Adrenal gland (tissue), 12 donors: ENCODE measurements around the gene DAPK3. TPM values are rescaled to one million over a fixed set of nuclear protein-coding genes. Genes with fewer than 3 reads are reported as not detected.

Source experiments
- DNase-seq, 7 donors: peaks; one replicate each; pipeline ENCODE4 v3.0.0-alpha.2; 2019 to 2020
- H3K27ac ChIP-seq, 5 donors: fragments of 200-600 bp; sonication (generic) in 4 of 5; 1 replicate in 3 of 5; 2 replicates in 2 of 5; pipeline versions ENCODE4 v1.5.1 to v1.8.0; 2016 to 2020; ENCODE audit warnings: mild to moderate bottlenecking in 1 of 5
- H3K27me3 ChIP-seq: fragments of 200-600 bp; 2 replicates; pipeline ENCODE4 v1.8.0; 2021
- H3K36me3 ChIP-seq, 2 donors: fragments of 200-600 bp; replicated peaks in 1 of 2; 1 replicate in 1 of 2; 2 replicates in 1 of 2; pipeline versions ENCODE4 v1.5.1 to v1.8.0; 2018 to 2022
- H3K4me1 ChIP-seq, 2 donors: fragments of 200-600 bp; replicated peaks in 1 of 2; 1 replicate in 1 of 2; 2 replicates in 1 of 2; pipeline versions ENCODE4 v1.5.1 to v1.8.0; 2018 to 2021
- H3K4me3 ChIP-seq, 4 donors: fragments of 200-600 bp; sonication (generic) in 3 of 4; one replicate each; pipeline ENCODE4 v1.5.1; 2016 to 2018
- H3K9me3 ChIP-seq, 3 donors: fragments of 200-600 bp; sonication (generic) in 1 of 3; replicated peaks in 1 of 3; 1 replicate in 2 of 3; 2 replicates in 1 of 3; pipeline versions ENCODE4 v1.5.1 to v1.8.0; 2016 to 2021
- CTCF ChIP-seq, 6 experiments: fragments of 450-650 bp in 4 of 6; fragments of 200-600 bp in 2 of 6; sonication (generic) in 1 of 6; IDR thresholded peaks; 1 replicate in 5 of 6; 2 replicates in 1 of 6; pipeline versions ENCODE4 v1.5.1 to v1.8.0; 2016 to 2021; ENCODE audit warnings: antibody characterized with exemption in 6 of 6, mild to moderate bottlenecking in 2 of 6, moderate library complexity in 1 of 6
- POLR2A ChIP-seq, 2 donors: fragments of 450-650 bp; IDR thresholded peaks; one replicate each; pipeline ENCODE4 v1.6.1; 2017; ENCODE audit warnings: antibody characterized with exemption in 2 of 2, mild to moderate bottlenecking in 2 of 2, moderate library complexity in 1 of 2
- WGBS, 4 donors: extraction: QIAGEN DNeasy Blood & Tissue Kit in 2 of 4; methylation state at CpG; one replicate each; pipeline versions ENCODE4 v1.1.5 to v1.1.7; 2013 to 2017; 5-methylcytosine and 5-hydroxymethylcytosine counted together
- intact Hi-C, 2 donors: fragments of 100-400 bp; cut with DNase I; formaldehyde crosslinking; loops; one replicate each; pipeline versions ENCODE4 v1.14.1 to v1.15.0; 2022 to 2023
- polyA plus RNA-seq, 3 donors: library from polyadenylated mRNA; stranded (reverse); fragments of 200-250 nt in 2 of 3; fragments of 350-450 nt in 1 of 3; fragmentation: Illumina TruSeq in 1 of 3; extraction: RNeasy Lipid Tissue Mini Kit (QIAGEN cat#74804) in 1 of 3; gene quantifications; one replicate each; pipeline ENCODE4 v1.2.3, GENCODE V29; 2013 to 2014
- total RNA-seq, 9 donors: library from RNA; depleted of rRNA in 4 of 9; stranded (reverse); fragments of >200 nt in 4 of 9; fragments of 120-200 nt in 1 of 9; fragmentation: NEBNext Ultra II Directional in 1 of 9; extraction: Animal tissue kit (Norgen Biotek cat#: 25700) in 1 of 9; gene quantifications; one replicate each; pipeline versions ENCODE4 v1.1.0 to v1.2.4, GENCODE V29; 2013 to 2023
- donor health status: healthy with polysubstance abuse.
- donor health status: Bipolar disorder and iron deficiency.
- donor health status: DM: yes; HTN: yes; CAD: no.
- donor health status: DM: no; HTN: no; CAD: no.
- donor health status: DM: no; HTN: no; CAD: no.
- donor health status: DM: yes; HTN: yes; CAD: no.

The DAPK3 gene
- total and polyA plus RNA-seq, 12 donors, result 17.6 to 83.2 (median 45.3) TPM

GRCh38 chr19:3977242-3978143 lies 6.6 kb upstream of the DAPK3 start:
- TF ChIP-seq POLR2A (IDR thresholded peaks at IDR 0.05) (no peak), CTCF (IDR thresholded peaks at IDR 0.05) (peak in 1 of 6 experiments; percentile 17)
- intact Hi-C loops, result no loop called here
- Histone ChIP-seq H3K27me3 (no peaks in the 10 kb centered on the region), H3K27ac (peak overlapping the region in 3 of 5 donors; percentile 43 to 56 (median 47)), H3K36me3 (peaks cover 0 to 76% of the 10 kb centered on the region in 2 donors), H3K4me1 (peaks cover 0 to 3% of the 10 kb centered on the region in 2 donors), H3K9me3 (no peaks in the 10 kb centered on the region), H3K4me3 (no peak overlapping the region)
- WGBS, 4 donors, result 79 to 82% (median 81%) methylated on average over 49 to 59 of the region's 59 CpGs
- peak in 2 of 7 donors; percentile 35 to 68 for DNase-seq

GRCh38 chr19:3976495-3977241 lies 5.8 kb upstream of the DAPK3 start:
- intact Hi-C loops, result no loop called here
- H3K4me1 ChIP-seq, result no peaks in the 10 kb centered on the region
- no peaks in the 10 kb centered on the region for H3K9me3 ChIP-seq
- WGBS, 4 donors, result 79 to 90% (median 83%) methylated on average over 12 to 29 of the region's 29 CpGs
- H3K4me3 ChIP-seq, result no peak overlapping the region
- DNase-seq, result peak in 6 of 7 donors; percentile 74 to 95 (median 85)
- peak overlapping the region in 3 of 5 donors; percentile 43 to 56 (median 47) for H3K27ac ChIP-seq
- TF ChIP-seq CTCF (IDR thresholded peaks at IDR 0.05), result no peak
- peaks cover 0 to 68% of the 10 kb centered on the region in 2 donors for H3K36me3 ChIP-seq
- H3K27me3 ChIP-seq, result no peaks in the 10 kb centered on the region

GRCh38 chr19:3975637-3976087 lies 4.8 kb upstream of the DAPK3 start:
- TF ChIP-seq POLR2A (IDR thresholded peaks at IDR 0.05), result no peak
- no peak for TF ChIP-seq CTCF (IDR thresholded peaks at IDR 0.05)
- no peak overlapping the region for H3K4me3 ChIP-seq
- no peaks in the 10 kb centered on the region for H3K27me3 ChIP-seq
- no peak for DNase-seq
- H3K36me3 ChIP-seq, result peaks cover 0 to 58% of the 10 kb centered on the region in 2 donors
- 79 to 86% (median 83%) methylated on average over 14 of the region's 14 CpGs for WGBS, 4 donors
- no peaks in the 10 kb centered on the region for H3K4me1 ChIP-seq
- H3K9me3 ChIP-seq, result no peaks in the 10 kb centered on the region
- no peak overlapping the region for H3K27ac ChIP-seq
- intact Hi-C loops, result no loop called here

GRCh38 chr19:3975144-3975543 lies 4.2 kb upstream of the DAPK3 start:
- H3K27me3 ChIP-seq, result no peaks in the 10 kb centered on the region
- DNase-seq, result no peak
- 48 to 70% (median 54%) methylated on average over 6 to 8 of the region's 8 CpGs for WGBS, 4 donors
- intact Hi-C loops, result no loop called here
- no peak overlapping the region for H3K4me3 ChIP-seq
- no peaks in the 10 kb centered on the region for H3K9me3 ChIP-seq
- peak overlapping the region in 1 of 5 donors; percentile 14 for H3K27ac ChIP-seq
- no peak for TF ChIP-seq POLR2A (IDR thresholded peaks at IDR 0.05)
- H3K4me1 ChIP-seq, result peaks cover 2 to 3% of the 10 kb centered on the region in 2 donors
- H3K36me3 ChIP-seq, result peaks cover 0 to 53% of the 10 kb centered on the region in 2 donors
